SHP77 (cell line): ENCODE data around the gene OSTC.
"Not testable (repeated sequence)": the region's sequence is repeated elsewhere in the genome, so short reads cannot be mapped to it uniquely, and the experiment has no call there.

Experiments used
- DNase-seq, 2 experiments: peaks; one replicate each; lab custom pipeline; 2025; lab: John Stamatoyannopoulos, UW

OSTC gene

GRCh38 chr4:108646706-108647105, 3.7 kb upstream of the OSTC start:
- no peak for DNase-seq

GRCh38 chr4:108649863-108650211, 562 bp upstream of the OSTC start:
- DNase-seq = no peak

GRCh38 chr4:108651014-108651791, 804 bp downstream of the OSTC start:
- DNase-seq = no peak

DNA sequence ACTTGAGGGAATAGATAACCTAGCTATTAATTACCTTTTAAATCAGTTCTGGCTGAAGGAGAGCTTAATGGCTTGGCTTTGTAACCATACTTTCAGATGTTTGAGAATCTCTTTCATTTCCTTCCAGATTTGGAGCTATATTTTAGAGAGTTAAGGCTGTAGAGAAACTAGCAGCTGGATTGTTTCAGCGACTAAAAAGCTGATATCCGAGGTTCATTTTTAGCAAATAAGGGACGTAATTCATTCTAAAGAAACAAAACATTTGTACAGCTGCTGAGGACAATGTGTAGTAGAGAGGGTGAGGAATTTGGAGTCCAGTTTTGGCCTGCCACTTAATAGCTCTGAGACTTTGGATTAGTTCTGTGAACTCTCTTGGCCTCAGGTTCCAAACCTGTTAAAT, 12.2 kb downstream of the OSTC start:
- DNase-seq = no peak

DNA sequence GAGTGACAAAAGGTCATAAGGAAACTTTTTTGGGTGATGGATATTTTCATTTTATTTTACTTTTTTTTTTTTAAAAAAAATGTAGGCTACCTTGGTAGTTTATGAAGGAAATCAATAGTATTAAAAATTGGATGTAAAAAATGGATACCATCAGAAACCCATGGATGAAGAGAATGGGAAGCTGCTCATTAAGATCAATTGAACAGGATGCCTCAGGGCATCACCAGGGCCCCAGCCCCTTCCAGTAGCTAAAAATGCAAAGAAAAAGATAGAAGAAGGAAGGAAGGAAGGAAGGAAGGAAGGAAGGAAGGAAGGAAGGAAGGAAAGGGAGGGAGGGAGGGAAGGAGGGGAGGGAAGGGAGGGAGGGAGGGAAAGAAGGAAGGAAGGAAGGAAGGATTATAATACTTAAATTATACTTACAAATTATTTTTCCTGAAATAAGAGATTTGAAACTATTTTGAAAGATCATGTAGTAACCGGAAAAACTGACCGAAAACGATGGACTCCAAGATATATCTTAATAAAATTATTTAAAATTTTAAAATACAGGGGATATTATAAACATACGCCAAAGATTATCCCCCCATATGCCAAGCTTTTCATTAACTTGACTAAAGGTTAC, 24.1 kb downstream of the OSTC start:
- DNase-seq = no peak

DNA sequence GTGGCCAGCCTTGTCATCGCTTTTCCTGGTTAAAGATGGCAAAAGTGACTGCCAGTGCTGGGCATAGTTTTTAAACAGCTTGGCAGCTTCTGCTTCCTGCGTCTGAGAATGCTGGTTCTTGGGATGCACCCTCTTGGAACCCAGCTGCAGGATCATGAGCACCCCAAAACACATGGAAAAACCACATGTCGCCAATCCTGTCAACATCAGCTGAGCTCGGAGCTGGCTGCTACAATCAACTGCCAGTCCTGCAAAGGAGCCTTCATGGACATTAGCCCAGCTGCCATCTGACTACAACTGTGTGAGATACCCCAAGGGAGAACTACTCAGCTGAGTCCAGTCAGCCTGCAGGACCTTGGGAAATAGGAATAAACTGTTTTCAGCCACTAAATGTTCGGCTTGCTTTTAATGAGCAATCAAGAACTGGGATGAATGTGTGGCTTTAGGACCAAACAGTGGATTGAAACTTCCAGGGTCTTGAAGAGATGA, 31.0 kb downstream of the OSTC start:
- DNase-seq = no peak

- peak in 1 of 2 experiments; percentile 20 for DNase-seq
Measured at GRCh38 chr4:108683479-108683878, 33.1 kb downstream of the OSTC start.

GRCh38 chr4:108685036-108685686, 34.8 kb downstream of the OSTC start:
- no peak for DNase-seq

DNA sequence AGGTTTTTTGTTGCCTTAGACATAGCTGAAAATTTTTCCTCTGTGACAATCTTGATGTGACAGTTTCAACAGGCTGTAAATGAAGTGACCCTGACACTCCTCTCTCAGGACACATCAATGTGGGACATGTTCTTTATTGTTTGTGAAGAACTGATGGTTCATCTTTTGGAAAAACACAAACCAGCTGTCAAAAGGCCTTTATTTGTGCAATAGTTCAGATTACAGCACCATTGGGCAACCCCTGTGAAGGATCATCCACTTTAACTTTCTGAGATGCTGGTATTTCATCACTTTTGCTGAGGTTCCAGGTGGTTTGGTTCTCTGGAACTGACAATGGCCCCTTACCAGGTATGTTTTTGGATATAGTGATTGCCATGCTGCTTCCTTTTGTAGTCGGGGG, 40.3 kb downstream of the OSTC start:
- no peak for DNase-seq

DNA sequence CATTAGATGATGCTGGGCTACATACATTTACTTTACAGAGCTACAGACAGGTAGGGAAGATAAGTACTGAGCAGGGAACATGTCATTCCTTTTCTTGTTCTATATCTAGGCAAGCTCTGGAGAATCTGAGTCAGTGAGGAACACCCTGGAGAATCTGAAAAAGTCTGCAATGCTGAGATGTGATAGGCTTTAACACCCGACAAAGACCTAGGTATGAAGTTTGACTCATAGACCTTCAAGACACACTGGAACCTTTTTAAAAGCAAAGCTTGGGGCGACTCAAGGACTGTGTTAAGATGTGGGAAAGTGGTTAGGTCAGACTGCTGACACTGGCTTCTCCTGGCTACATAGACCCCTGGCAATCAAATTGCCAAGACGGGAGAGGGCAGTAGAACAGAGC, 42.8 kb downstream of the OSTC start:
- DNase-seq = no peak

DNA sequence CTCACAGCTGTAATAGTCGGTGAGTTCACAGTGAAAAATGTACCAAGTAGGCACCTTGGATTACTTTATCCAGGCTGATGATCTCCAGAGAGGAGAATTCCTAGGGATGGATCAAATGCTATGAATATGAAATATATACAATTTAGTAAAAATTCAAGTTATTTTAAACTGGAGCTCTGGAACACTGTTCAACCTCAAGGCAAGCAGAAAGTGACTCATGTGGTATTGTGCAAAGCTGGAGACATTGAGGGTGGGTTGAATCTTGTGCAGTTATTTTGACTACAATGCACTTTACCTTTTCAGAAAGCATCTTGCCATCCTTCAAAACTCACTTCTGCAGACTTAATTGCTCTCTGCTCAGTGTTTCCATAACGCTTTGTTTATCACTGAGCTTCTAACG, 43.4 kb downstream of the OSTC start:
- DNase-seq = no peak

DNA sequence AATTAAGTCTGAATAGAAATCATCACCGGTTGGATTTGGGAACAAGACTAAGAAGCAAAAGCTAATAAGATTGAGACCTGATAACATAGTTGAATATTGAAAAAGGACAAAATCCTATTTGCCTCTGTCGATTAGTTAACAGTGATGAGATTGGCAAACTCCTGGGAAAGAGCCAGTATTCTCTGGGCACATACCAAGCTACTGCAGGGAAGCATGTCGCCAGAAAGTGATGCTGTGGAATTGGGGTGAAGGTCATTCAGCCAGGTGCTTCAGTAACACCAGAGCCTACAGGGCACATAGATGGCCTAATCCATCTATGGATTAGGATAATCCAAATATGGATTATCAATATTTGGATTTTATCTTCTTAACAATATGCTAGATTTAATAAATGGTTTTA, 44.0 kb downstream of the OSTC start:
- DNase-seq = no peak

- DNase-seq = no peak
Measured at GRCh38 chr4:108695062-108695461, 44.7 kb downstream of the OSTC start.

DNA sequence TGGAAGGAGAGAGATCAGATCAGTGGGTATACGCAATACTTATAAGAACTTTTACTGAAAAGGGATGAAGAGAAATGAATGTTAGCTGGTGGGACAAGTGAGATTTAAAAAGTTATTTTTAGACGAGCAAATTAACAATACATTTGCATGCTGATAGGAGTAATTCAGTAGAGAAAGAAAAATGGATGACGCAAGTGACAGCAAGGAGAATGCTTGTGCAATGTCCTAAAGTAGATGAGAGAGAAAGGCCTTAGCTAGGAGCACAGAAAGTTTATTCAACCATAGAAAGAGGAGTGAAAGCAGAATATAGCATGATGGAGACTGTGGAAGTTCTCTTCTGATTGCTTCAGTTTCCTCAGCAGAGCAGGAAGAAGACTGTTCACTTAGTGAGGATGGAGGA, 45.8 kb downstream of the OSTC start:
- no peak for DNase-seq

DNA sequence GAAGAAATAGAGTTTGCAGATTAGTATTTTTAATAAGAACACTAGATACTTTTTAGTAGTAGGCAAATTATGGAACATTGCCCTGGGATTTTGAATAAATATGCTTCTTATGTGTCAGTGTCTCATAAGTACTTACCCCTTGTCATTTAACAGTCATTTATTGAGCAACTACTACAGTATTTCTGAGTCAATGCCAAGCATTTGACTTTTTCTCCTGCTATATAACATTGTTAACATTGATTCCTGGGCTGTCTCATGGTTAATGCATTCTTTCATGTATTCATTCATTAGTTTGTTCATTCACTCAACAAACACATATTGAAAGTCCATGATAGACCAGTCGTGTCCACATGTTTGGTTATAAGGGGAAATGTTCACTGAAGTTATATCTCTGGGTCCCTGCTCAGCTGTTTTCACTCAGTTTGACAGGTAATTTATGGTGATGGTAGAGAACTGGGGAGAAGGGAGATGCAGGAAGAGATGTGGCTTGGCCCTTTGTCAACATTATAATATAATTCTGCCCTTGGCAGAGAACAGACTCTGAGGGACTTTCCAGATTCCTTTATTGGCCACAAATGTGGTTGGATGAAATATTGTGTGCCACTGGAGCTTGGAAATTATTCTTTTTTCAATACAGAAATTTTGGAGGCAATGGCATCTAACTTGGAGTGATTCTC, 49.8 kb downstream of the OSTC start:
- DNase-seq = no peak

GRCh38 chr4:108702960-108703359, 52.6 kb downstream of the OSTC start:
- DNase-seq = no peak

DNA sequence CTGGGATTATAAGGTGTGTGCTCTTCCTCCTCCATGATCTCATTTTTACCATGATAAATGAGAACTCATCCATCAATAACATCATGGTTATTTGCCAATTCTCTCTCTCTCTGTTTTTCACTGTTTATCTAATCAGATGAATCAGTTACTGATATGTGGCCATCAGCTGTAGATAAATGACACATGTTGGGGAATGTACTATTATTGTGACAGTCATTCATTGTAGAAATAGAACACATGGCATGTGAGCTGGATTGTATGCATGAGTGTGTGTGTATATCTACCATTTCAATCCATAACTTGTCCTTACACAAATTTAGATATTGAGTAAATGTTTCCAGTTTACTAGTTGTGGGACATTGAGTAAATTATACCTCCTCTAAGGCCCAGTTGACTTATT, 53.0 kb downstream of the OSTC start:
- no peak for DNase-seq

DNA sequence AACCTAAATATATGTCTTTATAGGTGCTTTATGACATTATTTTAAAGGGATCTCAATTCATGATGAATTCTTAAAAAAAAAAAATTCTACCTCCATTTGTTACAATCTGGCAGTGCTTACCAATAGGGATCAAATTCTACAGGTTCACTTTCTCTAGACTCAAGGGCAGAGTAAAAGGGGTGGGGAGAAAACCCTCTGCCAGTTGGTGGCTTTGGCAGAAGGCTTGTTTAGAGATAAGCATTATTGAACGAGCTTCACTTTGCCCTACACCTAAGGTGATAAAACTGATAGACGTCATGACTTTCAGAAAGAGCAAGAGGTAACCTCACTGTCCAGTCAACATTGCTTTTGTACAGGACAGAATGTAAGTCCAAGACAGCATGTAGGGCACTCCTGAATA, 53.6 kb downstream of the OSTC start:
- no peak for DNase-seq

- no peak for DNase-seq
Measured at GRCh38 chr4:108706289-108706688, 55.9 kb downstream of the OSTC start.

GRCh38 chr4:108709234-108709633, 58.8 kb downstream of the OSTC start:
- DNase-seq = no peak

DNA sequence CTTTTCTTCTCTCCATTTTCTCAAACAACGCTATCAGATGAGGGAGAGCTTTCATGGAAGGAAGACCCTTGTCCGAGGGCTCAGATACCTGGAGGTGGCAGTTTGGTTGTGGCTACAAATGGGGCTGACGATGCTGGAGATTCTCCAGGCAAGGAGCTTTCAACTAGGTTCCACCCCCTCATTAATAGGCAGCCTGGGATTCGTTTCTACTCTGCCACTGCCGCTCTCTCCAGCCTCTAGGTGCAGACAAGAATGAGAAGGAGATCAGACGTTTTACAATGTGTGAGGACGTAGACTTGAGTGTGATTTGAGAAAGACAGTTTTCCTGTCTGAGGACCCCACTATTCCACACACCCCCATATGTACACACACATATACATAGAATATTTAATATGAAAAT, 59.3 kb downstream of the OSTC start:
- no peak for DNase-seq

- DNase-seq = not testable (repeated sequence)
Measured at GRCh38 chr4:108710578-108710977, 60.2 kb downstream of the OSTC start.

DNA sequence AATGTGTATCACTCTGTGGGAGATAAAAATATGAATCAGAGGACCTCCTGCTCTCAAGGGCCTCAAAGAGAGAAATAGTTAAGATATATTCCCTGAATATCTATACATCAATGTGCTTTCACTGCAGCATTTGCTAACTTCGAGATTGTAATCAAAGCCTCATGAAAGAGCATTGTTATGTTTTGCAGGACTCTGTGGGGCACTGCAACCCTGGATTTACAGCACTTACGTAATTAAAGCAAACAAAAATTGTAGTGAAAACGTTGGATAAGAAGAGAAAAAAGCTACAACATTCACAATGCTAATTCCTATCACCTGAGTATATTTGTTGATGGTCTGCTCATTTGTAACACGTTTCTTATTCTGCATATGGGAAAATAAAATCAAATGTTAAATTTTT, 64.5 kb downstream of the OSTC start:
- no peak for DNase-seq
